GM12864 (cell line): ENCODE measurements around the gene RSU1.

Experiments used
- DNase-seq: peaks from one replicate; pipeline ENCODE4 v3.0.0-alpha.2; 2011; ENCODE audit warnings: low read depth
- H3K4me3 ChIP-seq: 2 replicates; pipeline ENCODE4 v1.5.1; 2011; ENCODE audit warnings: mild to moderate bottlenecking, low read depth, low read length, control low read depth
- TF ChIP-seq, protein P1 (sequence below): IDR thresholded peaks from 2 replicates; pipeline ENCODE4 v1.5.1; 2011; ENCODE audit warnings: low read depth, mild to moderate bottlenecking, moderate library complexity, low read length, control low read depth, inconsistent platforms; ENCODE audit errors: missing control alignments

RSU1 gene

DNA sequence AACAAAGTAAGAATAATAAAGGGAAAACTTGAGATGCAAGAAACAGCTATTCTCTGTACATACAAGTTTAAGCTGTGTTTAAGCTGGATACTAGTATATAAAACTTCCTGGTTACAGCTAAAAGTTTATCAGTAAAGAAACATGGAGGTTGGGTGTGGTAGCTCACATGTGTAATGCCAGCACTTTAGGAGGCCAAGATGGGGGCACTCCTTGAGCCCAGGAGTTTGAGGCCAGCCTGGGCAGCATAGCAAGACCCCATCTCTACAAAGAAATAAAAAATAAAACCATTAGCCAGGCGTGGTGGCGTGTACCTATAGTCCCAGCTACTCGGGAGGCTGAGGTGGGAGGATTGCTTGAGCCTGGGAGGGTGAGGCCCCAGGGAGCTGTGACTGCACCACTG lies 3.2 kb downstream of the RSU1 start:
- TF ChIP-seq, protein P1, sequence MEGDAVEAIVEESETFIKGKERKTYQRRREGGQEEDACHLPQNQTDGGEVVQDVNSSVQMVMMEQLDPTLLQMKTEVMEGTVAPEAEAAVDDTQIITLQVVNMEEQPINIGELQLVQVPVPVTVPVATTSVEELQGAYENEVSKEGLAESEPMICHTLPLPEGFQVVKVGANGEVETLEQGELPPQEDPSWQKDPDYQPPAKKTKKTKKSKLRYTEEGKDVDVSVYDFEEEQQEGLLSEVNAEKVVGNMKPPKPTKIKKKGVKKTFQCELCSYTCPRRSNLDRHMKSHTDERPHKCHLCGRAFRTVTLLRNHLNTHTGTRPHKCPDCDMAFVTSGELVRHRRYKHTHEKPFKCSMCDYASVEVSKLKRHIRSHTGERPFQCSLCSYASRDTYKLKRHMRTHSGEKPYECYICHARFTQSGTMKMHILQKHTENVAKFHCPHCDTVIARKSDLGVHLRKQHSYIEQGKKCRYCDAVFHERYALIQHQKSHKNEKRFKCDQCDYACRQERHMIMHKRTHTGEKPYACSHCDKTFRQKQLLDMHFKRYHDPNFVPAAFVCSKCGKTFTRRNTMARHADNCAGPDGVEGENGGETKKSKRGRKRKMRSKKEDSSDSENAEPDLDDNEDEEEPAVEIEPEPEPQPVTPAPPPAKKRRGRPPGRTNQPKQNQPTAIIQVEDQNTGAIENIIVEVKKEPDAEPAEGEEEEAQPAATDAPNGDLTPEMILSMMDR: no peak
- DNase-seq: no peak
- no peak overlapping the region for H3K4me3 ChIP-seq

DNA sequence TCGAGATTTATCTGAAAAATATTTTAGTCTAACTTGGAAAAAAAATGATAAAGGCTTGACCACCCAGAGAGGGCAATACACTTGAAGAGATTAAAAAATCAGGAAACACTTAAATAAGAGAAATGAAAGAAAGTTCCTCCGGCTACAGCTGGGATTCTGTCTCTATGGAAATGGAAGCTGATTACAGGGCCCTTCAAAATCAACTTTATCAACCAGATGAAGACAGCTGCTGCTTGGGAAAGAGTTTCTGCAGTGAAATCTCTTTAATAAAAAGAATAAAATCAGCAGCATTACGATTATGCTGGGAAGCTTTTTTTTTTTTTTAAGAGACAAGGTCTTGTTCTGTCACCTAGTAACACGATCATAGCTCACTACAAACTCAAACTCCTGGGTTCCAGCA lies 4.5 kb downstream of the RSU1 start:
- DNase-seq: no peak
- no peak overlapping the region for H3K4me3 ChIP-seq
- TF ChIP-seq, protein P1: no peak

DNA sequence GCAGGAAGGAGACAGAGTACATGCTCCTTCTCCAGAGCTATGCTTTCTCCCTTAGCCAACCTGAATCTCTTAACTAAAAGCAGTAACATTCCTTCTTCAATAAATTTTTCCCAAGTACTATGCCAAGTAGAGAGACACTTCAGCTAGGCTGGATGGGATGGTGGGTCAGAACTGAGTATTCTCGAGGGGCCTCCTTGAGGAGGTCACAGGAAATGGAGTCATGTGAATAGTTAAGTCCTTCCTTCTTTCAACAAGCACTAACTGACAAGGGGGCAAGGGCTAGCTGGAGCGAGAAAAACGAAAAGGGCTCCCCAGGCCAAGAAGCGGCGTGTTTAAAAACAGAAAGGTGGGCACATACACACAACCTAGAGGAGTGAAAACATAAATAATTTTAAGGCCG lies 5.5 kb downstream of the RSU1 start:
- no peak overlapping the region for H3K4me3 ChIP-seq
- DNase-seq: no peak
- TF ChIP-seq, protein P1: no peak

DNA sequence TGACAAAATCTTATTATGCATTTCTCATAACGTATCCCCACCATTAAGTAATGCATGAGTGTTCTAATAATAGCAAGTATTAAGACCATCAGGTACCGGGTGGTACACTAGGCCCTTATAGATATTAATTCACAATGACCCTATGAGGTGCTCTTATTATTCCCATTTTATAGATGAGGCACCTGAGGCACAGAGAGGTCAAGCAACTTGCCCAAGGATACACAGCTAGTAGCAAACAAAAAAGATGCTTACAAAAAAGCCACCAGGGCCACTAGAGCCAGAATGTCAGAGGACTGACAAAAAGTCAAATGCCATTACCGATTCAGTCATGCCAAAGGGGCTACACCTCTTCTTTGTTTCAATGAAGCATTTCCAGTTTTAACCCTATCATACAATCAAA lies 5.9 kb downstream of the RSU1 start:
- no peak overlapping the region for H3K4me3 ChIP-seq
- TF ChIP-seq, protein P1: no peak
- DNase-seq: no peak

DNA sequence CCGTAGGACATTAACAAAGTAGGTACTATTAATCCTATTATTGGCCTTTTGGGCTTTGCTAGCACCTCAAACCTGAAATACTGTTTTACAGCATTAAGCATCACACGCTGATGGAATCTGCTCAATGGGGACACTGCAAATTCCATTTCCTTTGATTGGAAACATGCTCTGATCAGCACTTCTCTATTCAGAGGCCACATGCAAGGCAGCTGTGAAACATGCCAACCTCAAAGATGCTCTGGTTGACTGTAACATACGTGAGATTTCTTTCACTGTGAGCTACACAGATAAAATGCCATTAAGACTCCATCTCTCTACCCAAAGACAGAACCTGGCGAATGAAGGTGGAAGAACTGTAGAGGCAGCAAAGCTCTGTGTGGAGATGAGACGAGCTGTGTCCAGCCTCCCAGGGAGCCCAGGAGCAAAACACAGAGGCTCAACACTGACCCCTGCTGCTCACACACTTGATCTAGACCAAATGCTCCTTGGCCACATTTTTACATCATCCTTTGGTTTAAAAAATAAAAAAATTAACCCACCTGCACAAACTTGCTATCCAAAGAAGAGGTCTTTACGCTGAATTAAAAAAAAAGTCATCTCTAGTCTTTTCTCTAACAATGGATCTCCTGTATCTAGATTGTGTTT lies 8.0 kb downstream of the RSU1 start:
- TF ChIP-seq, protein P1: peak; percentile 73
- no peak overlapping the region for H3K4me3 ChIP-seq
- no peak for DNase-seq

DNA sequence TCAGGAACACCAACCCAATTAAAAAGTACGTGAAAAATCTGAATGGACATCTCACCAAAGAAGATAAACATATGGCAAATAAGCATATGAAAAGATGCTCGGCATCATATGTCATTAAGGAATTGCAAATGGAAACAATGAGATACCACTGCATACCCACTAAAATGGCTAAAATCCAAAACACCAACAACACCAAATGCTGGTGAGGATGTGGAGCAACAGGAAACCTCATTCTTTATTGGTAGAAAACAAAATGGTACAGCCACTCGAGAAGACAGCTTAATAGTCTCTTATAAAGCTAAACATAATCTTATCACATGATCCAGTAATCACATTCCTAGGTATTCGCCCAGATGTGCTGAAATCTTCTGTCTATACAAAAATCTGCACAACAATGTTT lies 13.1 kb downstream of the RSU1 start:
- no peak overlapping the region for H3K4me3 ChIP-seq
- TF ChIP-seq, protein P1: no peak
- DNase-seq: no peak

DNA sequence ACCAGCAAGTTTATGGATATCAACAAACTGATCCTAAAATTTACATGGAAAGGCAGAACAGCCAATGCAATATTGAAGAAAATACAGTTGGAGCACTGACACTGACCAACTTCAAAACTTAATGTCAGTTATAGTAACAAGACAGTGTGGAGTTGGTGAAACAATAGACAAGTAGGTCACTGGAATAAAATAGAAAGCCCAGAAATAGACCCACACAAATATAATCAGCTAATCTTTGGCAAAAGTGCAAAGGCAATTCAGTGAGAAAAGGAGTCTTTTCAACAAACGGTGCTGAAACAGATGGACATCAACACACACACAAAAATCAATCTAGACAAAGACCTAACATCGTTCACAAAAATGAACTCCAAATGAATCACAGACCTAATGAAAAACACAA lies 13.8 kb downstream of the RSU1 start:
- H3K4me3 ChIP-seq: no peak overlapping the region
- DNase-seq: no peak
- TF ChIP-seq, protein P1: no peak
